ENCODE measurements around the gene CHN1.

CHN1 gene

GRCh38 chr2:174971868-174972781 is 33.1 kb downstream of the CHN1 start:
- DNase-seq (ENCODE audit: low read depth), result no peak

GRCh38 chr2:174970092-174970491 is 35.1 kb downstream of the CHN1 start:
- no peak for DNase-seq (ENCODE audit: low read depth)

DNA sequence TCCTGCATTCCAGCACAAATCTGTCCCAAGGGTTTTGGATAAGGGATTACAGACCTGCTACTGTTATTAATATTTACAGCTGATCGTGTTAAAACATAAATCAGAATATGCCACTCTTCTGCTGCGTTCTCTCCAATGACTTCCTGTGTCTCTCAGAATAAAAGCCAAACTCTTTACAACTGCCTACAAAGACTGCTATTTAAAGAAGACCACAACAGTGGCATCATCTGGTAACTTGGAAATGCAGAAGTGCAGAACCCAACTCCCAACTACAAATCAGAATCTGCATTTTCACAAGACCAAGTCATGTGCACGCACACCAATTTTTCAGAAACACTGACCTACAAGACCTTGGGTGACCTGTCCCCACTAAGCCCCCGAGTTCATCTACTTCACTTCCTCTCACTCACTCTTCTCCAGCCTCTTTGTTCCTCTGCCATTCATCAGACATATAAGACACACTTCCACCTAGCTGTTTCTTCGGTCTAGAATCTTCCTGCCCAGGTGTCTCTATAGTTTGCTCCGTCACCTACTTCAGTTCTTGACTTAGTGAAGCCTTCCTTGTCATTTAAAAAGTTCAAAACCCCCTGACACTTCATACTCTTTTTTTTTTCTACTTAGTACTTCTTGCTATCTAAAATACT is 36.0 kb downstream of the CHN1 start:
- DNase-seq (ENCODE audit: low read depth), result no peak

GRCh38 chr2:174967691-174968260 is 37.4 kb downstream of the CHN1 start:
- DNase-seq (ENCODE audit: low read depth), result no peak

GRCh38 chr2:174967086-174967485 is 38.1 kb downstream of the CHN1 start:
- no peak for DNase-seq (ENCODE audit: low read depth)

- DNase-seq (ENCODE audit: low read depth), result no peak
Observed at GRCh38 chr2:174965992-174966744, 39.0 kb downstream of the CHN1 start.

DNA sequence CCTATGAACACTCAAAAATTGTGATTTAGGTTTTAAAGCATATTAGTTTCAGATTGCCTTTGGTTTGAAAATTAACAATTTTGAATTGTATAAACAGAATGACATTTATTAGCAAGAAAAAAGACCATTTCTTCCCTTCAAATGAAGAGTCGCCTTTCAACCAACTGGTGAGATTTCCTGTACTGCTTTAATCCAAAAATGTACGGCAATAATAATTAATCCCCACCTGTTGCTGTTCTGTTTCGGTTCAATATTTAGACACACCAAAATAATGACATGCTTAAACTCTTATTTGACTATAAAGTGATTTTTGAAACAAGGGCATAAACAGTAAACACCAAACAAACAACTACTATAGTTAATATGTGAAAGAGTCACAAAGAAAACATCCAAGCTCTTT is 39.6 kb downstream of the CHN1 start:
- DNase-seq (ENCODE audit: low read depth), result no peak

- no peak for DNase-seq (ENCODE audit: low read depth)
Observed at GRCh38 chr2:174964404-174964803, 40.8 kb downstream of the CHN1 start.

- no peak for DNase-seq (ENCODE audit: low read depth)
Observed at GRCh38 chr2:174963437-174964400, 41.5 kb downstream of the CHN1 start.

GRCh38 chr2:174959787-174960186 is 45.4 kb downstream of the CHN1 start:
- DNase-seq (ENCODE audit: low read depth), result no peak

DNA sequence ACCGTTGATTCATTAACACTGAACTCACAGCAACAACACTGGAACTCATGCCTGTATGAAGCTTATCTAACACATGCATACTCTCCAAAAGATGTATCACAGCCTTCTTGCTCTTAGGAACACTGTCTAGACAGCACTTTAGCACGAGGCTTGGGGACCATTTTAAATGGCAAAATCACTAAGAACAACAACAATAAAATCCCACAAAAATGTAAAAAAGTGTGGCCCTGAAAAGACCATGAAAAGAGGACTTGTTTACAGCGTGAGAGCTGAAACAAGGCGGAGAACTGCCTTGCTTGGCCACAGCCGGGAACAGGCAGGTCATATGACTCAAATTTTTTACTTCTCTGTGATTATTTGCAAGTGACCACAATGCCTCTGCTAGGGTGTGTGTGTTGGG is 48.1 kb downstream of the CHN1 start:
- no peak for DNase-seq (ENCODE audit: low read depth)

GRCh38 chr2:174952607-174953006 is 52.6 kb downstream of the CHN1 start:
- DNase-seq (ENCODE audit: low read depth), result no peak

DNA sequence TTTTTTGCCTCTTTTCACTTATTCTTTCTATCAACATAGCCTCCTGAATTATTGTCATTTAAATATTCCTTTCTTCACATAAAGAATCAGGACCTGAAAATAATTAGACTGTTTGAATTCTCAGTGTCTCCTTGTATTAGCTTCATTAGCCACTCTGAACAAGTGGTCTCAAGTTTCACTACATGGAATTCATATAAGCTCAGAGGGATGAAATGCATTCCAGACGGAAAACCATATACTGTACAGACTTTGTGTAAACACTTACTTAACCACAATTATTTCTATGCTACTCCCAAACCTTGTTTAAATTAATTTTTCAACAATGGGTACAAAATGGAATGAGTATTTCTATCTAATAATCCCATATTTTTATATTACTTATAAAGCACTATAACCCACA is 53.4 kb downstream of the CHN1 start:
- DNase-seq (ENCODE audit: low read depth), result no peak

GRCh38 chr2:174949988-174950687 is 55.0 kb downstream of the CHN1 start:
- DNase-seq (ENCODE audit: low read depth), result no peak

DNA sequence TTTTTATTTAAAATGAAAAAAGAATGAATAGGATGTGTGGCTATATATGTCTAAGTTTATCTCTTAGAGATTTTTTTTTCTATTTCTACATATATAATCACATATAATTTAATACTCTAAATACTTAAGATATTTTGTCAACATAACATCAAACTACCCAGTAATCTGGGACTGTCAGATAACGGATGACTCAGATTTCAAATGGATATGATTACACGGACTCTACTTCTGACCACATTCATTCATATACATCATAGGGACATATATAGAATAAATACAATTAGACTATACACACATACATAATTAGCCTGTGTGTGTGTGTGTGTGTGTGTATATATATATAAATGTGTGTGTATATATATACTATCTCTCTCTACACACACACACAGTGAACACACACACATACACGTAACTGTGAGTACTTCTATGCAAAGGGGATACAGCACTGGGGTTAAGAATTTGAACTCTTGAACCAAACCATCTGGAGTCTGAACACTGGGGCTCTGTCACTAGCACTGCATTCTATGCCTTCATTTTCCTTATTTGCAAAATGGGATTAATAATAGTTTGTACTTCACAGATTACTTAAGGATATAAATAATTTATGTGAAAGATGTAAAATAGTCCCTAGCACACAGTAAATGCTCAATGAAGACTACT is 59.5 kb downstream of the CHN1 start:
- no peak for DNase-seq (ENCODE audit: low read depth)

GRCh38 chr2:174939046-174939445 is 66.1 kb downstream of the CHN1 start:
- no peak for DNase-seq (ENCODE audit: low read depth)

DNA sequence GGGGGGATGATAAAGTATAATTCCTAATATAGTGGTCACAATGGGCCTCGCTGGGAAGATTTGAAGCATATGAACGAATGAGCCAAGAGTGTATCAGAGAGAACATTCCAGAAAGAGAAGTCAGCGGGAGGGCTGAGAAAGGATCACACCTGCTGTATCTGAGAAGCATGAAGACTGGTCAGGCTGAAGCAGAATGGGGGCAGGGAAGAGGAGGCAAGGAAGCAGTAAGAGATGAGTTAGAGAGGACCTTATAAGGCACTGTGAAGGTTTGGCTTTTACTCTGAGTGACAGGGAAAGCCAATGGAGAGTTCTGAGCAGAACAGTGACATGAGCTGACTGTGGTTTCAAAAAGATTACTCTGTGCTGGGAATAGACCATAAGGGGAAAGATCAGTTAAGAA is 73.5 kb downstream of the CHN1 start:
- no peak for DNase-seq (ENCODE audit: low read depth)

DNA sequence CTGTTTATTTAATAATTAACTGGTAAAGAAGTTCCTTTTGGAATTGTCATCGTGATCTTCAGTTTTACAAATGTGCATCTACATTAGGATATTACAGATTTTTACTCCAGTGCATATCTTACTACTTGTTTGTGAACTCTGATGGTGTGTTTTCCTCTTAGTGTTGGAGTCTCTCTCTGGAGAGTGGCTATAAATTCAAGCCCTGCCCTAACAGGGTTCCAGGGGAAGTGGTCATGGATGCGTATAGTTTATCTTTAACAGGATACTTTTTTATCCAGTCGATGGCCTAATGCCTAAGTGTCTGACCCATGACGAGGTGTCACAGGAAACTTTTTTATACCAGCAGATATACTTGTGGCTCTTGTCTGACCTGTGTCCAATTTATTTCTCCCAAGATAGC is 75.4 kb downstream of the CHN1 start:
- DNase-seq (ENCODE audit: low read depth), result no peak

GRCh38 chr2:174925046-174925784 is 80.0 kb downstream of the CHN1 start:
- no peak for DNase-seq (ENCODE audit: low read depth)

Measured in T-helper 22 cell (primary cell).